C4-2B (cell line): Measurements from ENCODE around the gene TMEM45B.

ENCODE experiments used
- ZFX ChIP-seq: fragments of 450-650 bp; IDR thresholded peaks from 2 replicates; pipeline ENCODE4 v1.6.1; 2017
- TF ChIP-seq, protein P1 (sequence below): fragments of 450-650 bp; conservative IDR thresholded peaks from 2 replicates; pipeline ENCODE4 v1.5.1; 2017; ENCODE audit warnings: mild to moderate bottlenecking

DNA sequence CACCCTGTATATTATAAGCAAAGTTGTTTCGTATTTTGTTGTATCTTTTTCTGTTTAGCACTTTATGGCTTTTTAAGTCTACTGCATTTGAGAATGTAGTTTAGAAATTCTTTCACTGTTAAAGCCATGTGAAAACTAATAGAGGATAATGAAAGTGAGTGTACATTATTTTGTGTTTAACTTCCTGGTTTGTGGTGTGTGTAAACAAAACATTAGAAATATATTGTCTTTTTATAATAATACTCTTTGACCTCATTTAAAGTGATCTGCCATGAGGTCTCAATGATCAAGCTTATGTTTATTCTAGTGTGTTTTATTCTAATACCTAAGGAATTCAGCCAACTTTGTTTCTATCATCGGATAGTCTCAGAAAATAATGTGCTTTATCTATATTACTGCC, 27.4 kb upstream of the TMEM45B start:
- TF ChIP-seq, protein P1, sequence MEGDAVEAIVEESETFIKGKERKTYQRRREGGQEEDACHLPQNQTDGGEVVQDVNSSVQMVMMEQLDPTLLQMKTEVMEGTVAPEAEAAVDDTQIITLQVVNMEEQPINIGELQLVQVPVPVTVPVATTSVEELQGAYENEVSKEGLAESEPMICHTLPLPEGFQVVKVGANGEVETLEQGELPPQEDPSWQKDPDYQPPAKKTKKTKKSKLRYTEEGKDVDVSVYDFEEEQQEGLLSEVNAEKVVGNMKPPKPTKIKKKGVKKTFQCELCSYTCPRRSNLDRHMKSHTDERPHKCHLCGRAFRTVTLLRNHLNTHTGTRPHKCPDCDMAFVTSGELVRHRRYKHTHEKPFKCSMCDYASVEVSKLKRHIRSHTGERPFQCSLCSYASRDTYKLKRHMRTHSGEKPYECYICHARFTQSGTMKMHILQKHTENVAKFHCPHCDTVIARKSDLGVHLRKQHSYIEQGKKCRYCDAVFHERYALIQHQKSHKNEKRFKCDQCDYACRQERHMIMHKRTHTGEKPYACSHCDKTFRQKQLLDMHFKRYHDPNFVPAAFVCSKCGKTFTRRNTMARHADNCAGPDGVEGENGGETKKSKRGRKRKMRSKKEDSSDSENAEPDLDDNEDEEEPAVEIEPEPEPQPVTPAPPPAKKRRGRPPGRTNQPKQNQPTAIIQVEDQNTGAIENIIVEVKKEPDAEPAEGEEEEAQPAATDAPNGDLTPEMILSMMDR: no peak
- TF ChIP-seq ZFX: no peak
